Stomach (tissue), 9 donors: Measurements from ENCODE around the gene OPRL1. TPM values are rescaled to one million over a fixed set of nuclear protein-coding genes. Genes with fewer than 3 reads are reported as not detected.

Experiments used
- DNase-seq, 2 donors: peaks; one replicate each; pipeline versions ENCODE4 v3.0.0 to v3.0.0-alpha.2; 2013 to 2019
- H3K27ac ChIP-seq, 5 donors: fragments of 200-600 bp in 4 of 5; sonication (generic) in 4 of 5; one replicate each; pipeline ENCODE4 v1.5.1; 2013 to 2019; ENCODE audit warnings: mild to moderate bottlenecking in 1 of 5, moderate library complexity in 1 of 5
- H3K27me3 ChIP-seq, 3 donors: fragments of 200-600 bp; sonication (generic); one replicate each; pipeline ENCODE4 v1.5.1; 2017 to 2019; ENCODE audit warnings: mixed run types in 1 of 3
- H3K36me3 ChIP-seq, 4 donors: fragments of 200-600 bp; sonication (generic); 1 replicate in 3 of 4; 2 replicates in 1 of 4; pipeline ENCODE4 v1.5.1; 2016 to 2019
- H3K4me1 ChIP-seq, 4 donors: fragments of 200-600 bp; sonication (generic); one replicate each; pipeline ENCODE4 v1.5.1; 2016 to 2019
- H3K4me3 ChIP-seq, 4 donors: fragments of 200-600 bp; sonication (generic) in 3 of 4; one replicate each; pipeline ENCODE4 v1.5.1; 2016 to 2019; ENCODE audit warnings: mild to moderate bottlenecking in 1 of 4
- H3K9me3 ChIP-seq, 4 donors: fragments of 200-600 bp; sonication (generic); one replicate each; pipeline ENCODE4 v1.5.1; 2016 to 2019
- CTCF ChIP-seq, 7 experiments: fragments of 450-650 bp in 4 of 7; fragments of 200-600 bp in 3 of 7; sonication (generic) in 3 of 7; IDR thresholded peaks; one replicate each; pipeline ENCODE4 v1.5.1; 2016 to 2019; ENCODE audit warnings: antibody characterized with exemption in 7 of 7, control low read depth in 2 of 7, mild to moderate bottlenecking in 1 of 7
- EP300 ChIP-seq: sonication (generic); formaldehyde crosslinking; IDR thresholded peaks from one replicate; pipeline ENCODE4 v1.6.1; 2017; ENCODE audit warnings: antibody characterized with exemption
- POLR2A ChIP-seq, 4 donors: fragments of 450-650 bp; IDR thresholded peaks; one replicate each; pipeline ENCODE4 v1.6.1; 2016; ENCODE audit warnings: antibody characterized with exemption in 4 of 4, control low read depth in 2 of 4, mild to moderate bottlenecking in 1 of 4, moderate library complexity in 1 of 4
- POLR2AphosphoS5 ChIP-seq, 3 donors: sonication (generic); formaldehyde crosslinking; IDR thresholded peaks; one replicate each; pipeline ENCODE4 v1.6.1; 2016; ENCODE audit warnings: antibody characterized with exemption in 3 of 3
- WGBS, 5 donors: extraction: QIAGEN DNeasy Blood & Tissue Kit in 3 of 5; methylation state at CpG; one replicate each; pipeline versions ENCODE4 v1.1.5 to v1.1.7; 2013 to 2018; 5-methylcytosine and 5-hydroxymethylcytosine counted together
- intact Hi-C: fragments of 100-400 bp; cut with DNase I; formaldehyde crosslinking; loops from one replicate; pipeline ENCODE4 v1.15.1; 2023; ENCODE audit warnings: low total_unique reads
- polyA plus RNA-seq, 3 donors: library from polyadenylated mRNA; stranded (reverse); fragments of 200-250 nt; gene quantifications; one replicate each; pipeline ENCODE4 v1.2.3, GENCODE V29; 2013
- total RNA-seq, 5 donors: library from RNA; depleted of rRNA; stranded (reverse); fragments of >200 nt; gene quantifications; one replicate each; pipeline versions ENCODE4 v1.1.0 to v1.2.3, GENCODE V29; 2014 to 2016
- donor health status: healthy with polysubstance abuse.
- donor health status: Bipolar disorder and iron deficiency.
- donor health status: healthy.

OPRL1 gene
- total and polyA plus RNA-seq, 8 donors: 0.18 to 4.7 (median 0.40) TPM; not detected in 4

- intact Hi-C loops: no loop called here
- Histone ChIP-seq H3K4me3 (no peak overlapping the region), H3K27me3 (no peaks in the 10 kb centered on the region), H3K4me1 (peaks cover 12 to 31% (median 24%) of the 10 kb centered on the region in 4 donors), H3K27ac (no peak overlapping the region), H3K36me3 (peaks cover 16 to 57% (median 52%) of the 10 kb centered on the region in 4 donors), H3K9me3 (no peaks in the 10 kb centered on the region)
- 91 to 96% (median 93%) methylated on average over 8 of the region's 8 CpGs for WGBS, 5 donors
- no peak for TF ChIP-seq POLR2AphosphoS5 (IDR thresholded peaks at IDR 0.05)
- TF ChIP-seq EP300: no peak
- TF ChIP-seq POLR2A (IDR thresholded peaks at IDR 0.05): no peak
- TF ChIP-seq CTCF (IDR thresholded peaks at IDR 0.05): no peak
- no peak for DNase-seq
These were observed 4.9 kb upstream of the OPRL1 start for GRCh38 chr20:64074963-64075362.

GRCh38 chr20:64075556-64075955, 4.3 kb upstream of the OPRL1 start:
- Histone ChIP-seq H3K36me3 (peaks cover 16 to 51% (median 49%) of the 10 kb centered on the region in 4 donors), H3K4me3 (no peak overlapping the region), H3K27ac (no peak overlapping the region), H3K9me3 (no peaks in the 10 kb centered on the region), H3K4me1 (peaks cover 12 to 37% (median 30%) of the 10 kb centered on the region in 4 donors), H3K27me3 (no peaks in the 10 kb centered on the region)
- no peak for DNase-seq
- intact Hi-C loops: no loop called here
- TF ChIP-seq CTCF (IDR thresholded peaks at IDR 0.05): no peak
- no peak for TF ChIP-seq EP300
- no peak for TF ChIP-seq POLR2AphosphoS5 (IDR thresholded peaks at IDR 0.05)
- no peak for TF ChIP-seq POLR2A (IDR thresholded peaks at IDR 0.05)
- WGBS, 5 donors: 89 to 97% (median 92%) methylated on average over 11 to 12 of the region's 12 CpGs

GRCh38 chr20:64076061-64076997, 3.6 kb upstream of the OPRL1 start:
- Histone ChIP-seq H3K9me3 (no peaks in the 10 kb centered on the region), H3K27me3 (no peaks in the 10 kb centered on the region), H3K4me3 (peak overlapping the region; percentile 0 to 83 (median 79)), H3K36me3 (peaks cover 16 to 48% (median 46%) of the 10 kb centered on the region in 4 donors), H3K27ac (peak overlapping the region in 3 of 5 donors; percentile 5 to 88 (median 85)), H3K4me1 (peaks cover 12 to 45% (median 32%) of the 10 kb centered on the region in 4 donors)
- no peak for DNase-seq
- intact Hi-C loops: no loop called here
- TF ChIP-seq EP300: no peak
- WGBS, 5 donors: 83 to 96% (median 93%) methylated on average over 9 to 21 of the region's 22 CpGs

GRCh38 chr20:64077094-64077493, 2.8 kb upstream of the OPRL1 start:
- peaks cover 0 to 2% (median 0%) of the 10 kb centered on the region in 3 donors for H3K27me3 ChIP-seq
- TF ChIP-seq POLR2AphosphoS5 (IDR thresholded peaks at IDR 0.05) (no peak), POLR2A (IDR thresholded peaks at IDR 0.05) (no peak), CTCF (IDR thresholded peaks at IDR 0.05) (no peak), EP300 (no peak)
- peak in 1 of 2 donors; percentile 32 for DNase-seq
- no peaks in the 10 kb centered on the region for H3K9me3 ChIP-seq
- 72 to 83% (median 82%) methylated on average over 3 to 8 of the region's 8 CpGs for WGBS, 5 donors
- intact Hi-C loops: no loop called here
- peak overlapping the region in 4 of 5 donors; percentile 5 to 88 (median 76) for H3K27ac ChIP-seq
- H3K4me3 ChIP-seq: peak overlapping the region; percentile 0 to 83 (median 79)
- peaks cover 12 to 52% (median 37%) of the 10 kb centered on the region in 4 donors for H3K4me1 ChIP-seq
- H3K36me3 ChIP-seq: peaks cover 16 to 41% (median 38%) of the 10 kb centered on the region in 4 donors
